Naive B cell (primary cell): Measurements from ENCODE around the gene BCAM. TPM values are rescaled to one million over a fixed set of nuclear protein-coding genes. Genes with fewer than 3 reads are reported as not detected.
A peak's percentile ranks its signal among the peaks of the same experiment; 100 is the strongest.
"Not testable (repeated sequence)": the region's sequence is repeated elsewhere in the genome, so short reads cannot be mapped to it uniquely, and the experiment has no call there.

Source experiments
- ATAC-seq, 2 donors: fragments of 150-1000 bp; cut with Tn5 transposase; 2 replicates each; pipeline ENCODE4 v1.10.0; 2021; ENCODE audit warnings: low read depth in 2 of 2, mild to moderate bottlenecking in 2 of 2, moderate library complexity in 2 of 2
- DNase-seq: peaks from one replicate; pipeline ENCODE4 v3.0.0; 2022
- H3K27ac Mint-ChIP-seq, 6 donors: one replicate each; pipeline ENCODE4 v1.8.0; 2020 to 2022; ENCODE audit warnings: mild to moderate bottlenecking in 6 of 6, mixed read lengths in 6 of 6, moderate library complexity in 5 of 6, inconsistent platforms in 2 of 6
- H3K27me3 Mint-ChIP-seq, 3 donors: one replicate each; pipeline ENCODE4 v1.8.0; 2021 to 2022; ENCODE audit warnings: mixed read lengths in 3 of 3, mild to moderate bottlenecking in 1 of 3
- H3K36me3 Mint-ChIP-seq, 2 donors: one replicate each; pipeline ENCODE4 v1.8.0; 2020 to 2022; ENCODE audit warnings: mixed read lengths in 2 of 2, inconsistent platforms in 1 of 2, mild to moderate bottlenecking in 1 of 2
- H3K4me1 Mint-ChIP-seq, 3 donors: one replicate each; pipeline ENCODE4 v1.8.0; 2020 to 2022; ENCODE audit warnings: mixed read lengths in 3 of 3, inconsistent platforms in 1 of 3, mild to moderate bottlenecking in 1 of 3, moderate library complexity in 1 of 3
- H3K4me3 Mint-ChIP-seq, 8 donors: one replicate each; pipeline ENCODE4 v1.8.0; 2020 to 2022; ENCODE audit warnings: mild to moderate bottlenecking in 8 of 8, mixed read lengths in 8 of 8, moderate library complexity in 8 of 8, inconsistent platforms in 2 of 8
- H3K9me3 Mint-ChIP-seq, 7 donors: one replicate each; pipeline ENCODE4 v1.8.0; 2020 to 2022; ENCODE audit warnings: mixed read lengths in 7 of 7, mild to moderate bottlenecking in 5 of 7, inconsistent platforms in 2 of 7, moderate library complexity in 1 of 7
- polyA plus RNA-seq, 6 donors: library from polyadenylated mRNA; unstranded; fragments of 300-500 nt; fragmentation: Illumina TruSeq; gene quantifications; one replicate each; pipeline ENCODE4 v1.2.3, GENCODE V29; 2021; ENCODE audit warnings: low read depth in 6 of 6

Gene BCAM
- polyA plus RNA-seq, 6 donors from 2014 or later, result not detected

GRCh38 chr19:44855606-44856005, 46.7 kb downstream of the BCAM start:
- DNase-seq, result no peak
- Mint-ChIP-seq H3K9me3 (peaks cover 0 to 3% (median 0%) of the 10 kb centered on the region in 7 donors), H3K27ac (no peak overlapping the region), H3K36me3 (no peaks in the 10 kb centered on the region), H3K4me3 (no peak overlapping the region), H3K4me1 (peaks cover 0 to 4% (median 0%) of the 10 kb centered on the region in 3 donors), H3K27me3 (peaks cover 5 to 27% (median 25%) of the 10 kb centered on the region in 3 donors)
- no peak for ATAC-seq

- H3K9me3 Mint-ChIP-seq, result peaks cover 0 to 3% (median 0%) of the 10 kb centered on the region in 7 donors
- no peaks in the 10 kb centered on the region for H3K36me3 Mint-ChIP-seq
- peak overlapping the region in 1 of 6 donors; percentile 39 for H3K27ac Mint-ChIP-seq
- H3K4me1 Mint-ChIP-seq, result peaks cover 0 to under 1% (median 0%) of the 10 kb centered on the region in 3 donors
- no peak for ATAC-seq
- peaks cover 5 to 22% (median 21%) of the 10 kb centered on the region in 3 donors for H3K27me3 Mint-ChIP-seq
- DNase-seq, result no peak
- peak overlapping the region in 1 of 8 donors; percentile 22 for H3K4me3 Mint-ChIP-seq
Measured at GRCh38 chr19:44856421-44857083, 47.6 kb downstream of the BCAM start.

- DNase-seq (no peak), ATAC-seq (no peak)
- Mint-ChIP-seq H3K9me3 (peaks cover 0 to 6% (median 0%) of the 10 kb centered on the region in 7 donors), H3K27ac (no peak overlapping the region), H3K36me3 (no peaks in the 10 kb centered on the region), H3K4me3 (no peak overlapping the region), H3K27me3 (peaks cover 5 to 13% (median 8%) of the 10 kb centered on the region in 3 donors), H3K4me1 (no peaks in the 10 kb centered on the region)
Measured at GRCh38 chr19:44857837-44858236, 48.9 kb downstream of the BCAM start.

GRCh38 chr19:44861576-44861975, 52.7 kb downstream of the BCAM start:
- not testable (repeated sequence) for H3K4me1 Mint-ChIP-seq, H3K36me3 Mint-ChIP-seq, DNase-seq, ATAC-seq, H3K4me3 Mint-ChIP-seq, H3K9me3 Mint-ChIP-seq
- Mint-ChIP-seq H3K27me3 (peaks cover 0 to 11% (median 0%) of the 10 kb centered on the region in 3 donors), H3K27ac (peak overlapping the region in 1 of 6 donors; percentile 22)

- H3K27me3 Mint-ChIP-seq, result peaks cover 0 to 11% (median 0%) of the 10 kb centered on the region in 3 donors
- H3K4me3 Mint-ChIP-seq, result no peak overlapping the region
- no peak for DNase-seq
- H3K4me1 Mint-ChIP-seq, result no peaks in the 10 kb centered on the region
- peaks cover 0 to 6% (median 0%) of the 10 kb centered on the region in 7 donors for H3K9me3 Mint-ChIP-seq
- no peak overlapping the region for H3K27ac Mint-ChIP-seq
- no peak for ATAC-seq
- no peaks in the 10 kb centered on the region for H3K36me3 Mint-ChIP-seq
Measured at GRCh38 chr19:44863990-44864389, 55.1 kb downstream of the BCAM start.

- peaks cover 0 to 11% (median 5%) of the 10 kb centered on the region in 3 donors for H3K27me3 Mint-ChIP-seq
- peaks cover 0 to 6% (median 0%) of the 10 kb centered on the region in 7 donors for H3K9me3 Mint-ChIP-seq
- DNase-seq (no peak), ATAC-seq (no peak)
- peak overlapping the region in 1 of 6 donors; percentile 34 for H3K27ac Mint-ChIP-seq
- no peak overlapping the region for H3K4me3 Mint-ChIP-seq
- no peaks in the 10 kb centered on the region for H3K36me3 Mint-ChIP-seq
- no peaks in the 10 kb centered on the region for H3K4me1 Mint-ChIP-seq
Measured at GRCh38 chr19:44865196-44865767, 56.4 kb downstream of the BCAM start.

GRCh38 chr19:44866664-44867063, 57.8 kb downstream of the BCAM start:
- H3K4me3 Mint-ChIP-seq, result no peak overlapping the region
- no peaks in the 10 kb centered on the region for H3K36me3 Mint-ChIP-seq
- no peak for ATAC-seq
- no peak overlapping the region for H3K27ac Mint-ChIP-seq
- DNase-seq, result no peak
- H3K4me1 Mint-ChIP-seq, result no peaks in the 10 kb centered on the region
- H3K27me3 Mint-ChIP-seq, result peaks cover 0 to 7% (median 5%) of the 10 kb centered on the region in 3 donors
- peaks cover 0 to 5% (median 0%) of the 10 kb centered on the region in 7 donors for H3K9me3 Mint-ChIP-seq

GRCh38 chr19:44867578-44867977, 58.7 kb downstream of the BCAM start:
- DNase-seq, result no peak
- H3K4me1 Mint-ChIP-seq, result no peaks in the 10 kb centered on the region
- H3K27me3 Mint-ChIP-seq, result peaks cover 0 to 5% (median 5%) of the 10 kb centered on the region in 3 donors
- peak overlapping the region in 1 of 6 donors; percentile 17 for H3K27ac Mint-ChIP-seq
- ATAC-seq, result no peak
- peak overlapping the region in 1 of 8 donors; percentile 69 for H3K4me3 Mint-ChIP-seq
- no peaks in the 10 kb centered on the region for H3K9me3 Mint-ChIP-seq
- no peaks in the 10 kb centered on the region for H3K36me3 Mint-ChIP-seq

GRCh38 chr19:44869733-44870470, 61.0 kb downstream of the BCAM start:
- ATAC-seq, result no peak

More at GRCh38 chr19:44869733-44870470, 61.0 kb downstream of the BCAM start:
- no peak for DNase-seq
- no peaks in the 10 kb centered on the region for H3K4me1 Mint-ChIP-seq
- H3K4me3 Mint-ChIP-seq, result peak overlapping the region in 1 of 8 donors; percentile 68
- H3K36me3 Mint-ChIP-seq, result no peaks in the 10 kb centered on the region
- peak overlapping the region in 1 of 6 donors; percentile 60 for H3K27ac Mint-ChIP-seq
- H3K27me3 Mint-ChIP-seq, result peaks cover 0 to 5% (median 5%) of the 10 kb centered on the region in 3 donors
- H3K9me3 Mint-ChIP-seq, result no peaks in the 10 kb centered on the region

Other genes starting within 250 kb of the BCAM start
- gene IGSF23, start 195.5 kb upstream of the BCAM start, polyA plus RNA-seq, result not detected
- not detected for gene PVR, start 165.2 kb upstream of the BCAM start, polyA plus RNA-seq
- not detected for gene CEACAM19, start 137.6 kb upstream of the BCAM start, polyA plus RNA-seq
- gene CEACAM16, start 110.0 kb upstream of the BCAM start, polyA plus RNA-seq, result not detected
- gene BCL3, start 60.4 kb upstream of the BCAM start, polyA plus RNA-seq, result 10 to 100 TPM in 5 of 6 donors, 1 to 10 TPM in 1; 8.2 to 17.4 (median 14.1) TPM
- gene CBLC, start 31.2 kb upstream of the BCAM start, polyA plus RNA-seq, result not detected
- not detected for gene NECTIN2, start 37.2 kb downstream of the BCAM start, polyA plus RNA-seq
- 10 to 100 TPM; 21.3 to 36.2 (median 25.8) TPM for gene TOMM40, start 82.2 kb downstream of the BCAM start, polyA plus RNA-seq
- not detected for gene APOE, start 96.7 kb downstream of the BCAM start, polyA plus RNA-seq
- gene APOC1, start 105.5 kb downstream of the BCAM start, polyA plus RNA-seq, result not detected
- gene APOC4, start 133.1 kb downstream of the BCAM start, polyA plus RNA-seq, result not detected
- not detected for gene APOC2, start 136.9 kb downstream of the BCAM start, polyA plus RNA-seq
- 10 to 100 TPM; 17.5 to 27.2 (median 20.1) TPM for gene CLPTM1, start 146.3 kb downstream of the BCAM start, polyA plus RNA-seq
- gene RELB, start 192.4 kb downstream of the BCAM start, polyA plus RNA-seq, result 10 to 100 TPM; 29.8 to 72.6 (median 64.7) TPM
- gene CLASRP, start 229.9 kb downstream of the BCAM start, polyA plus RNA-seq, result 10 to 100 TPM in 2 of 6 donors, 1 to 10 TPM in 4; 6.5 to 30.2 (median 9.7) TPM